DMS153 (cell line): Measurements from ENCODE around the gene MAP3K4.

Experiments used
- DNase-seq: peaks from one replicate; lab custom pipeline; 2025; lab: John Stamatoyannopoulos, UW

The MAP3K4 gene

DNA sequence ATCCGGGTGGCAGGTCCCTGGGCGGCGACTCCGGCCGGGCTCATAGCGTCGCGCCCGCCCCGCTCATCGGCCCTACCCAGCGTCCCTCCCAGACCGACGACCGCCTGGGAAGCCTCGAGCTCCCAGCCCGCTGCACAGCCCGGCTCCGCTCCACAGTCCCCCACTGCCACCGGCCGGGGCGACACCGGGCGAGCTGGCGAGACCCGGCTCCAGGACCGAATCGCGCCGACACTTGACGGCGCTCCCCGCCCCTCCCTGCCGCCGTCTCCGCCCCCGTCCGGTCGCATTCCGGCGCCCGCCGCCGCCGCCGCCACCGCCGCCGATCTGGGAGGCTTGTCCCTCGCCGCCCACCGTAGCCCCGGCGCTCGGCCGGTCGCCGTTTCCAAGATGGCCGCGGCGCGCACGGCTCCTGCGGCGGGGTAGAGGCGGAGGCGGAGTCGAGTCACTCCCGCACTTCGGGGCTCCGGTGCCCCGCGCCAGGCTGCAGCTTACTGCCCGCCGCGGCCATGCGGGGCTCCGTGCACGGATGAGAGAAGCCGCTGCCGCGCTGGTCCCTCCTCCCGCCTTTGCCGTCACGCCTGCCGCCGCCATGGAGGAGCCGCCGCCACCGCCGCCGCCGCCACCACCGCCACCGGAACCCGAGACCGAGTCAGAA is at the start of gene MAP3K4:
TSS of gene MAP3K4 (plus strand) at position 364 of the 655 bp plus-strand sequence. CDS start at position 527, 163 bp downstream.
- DNase-seq, result peak; percentile 32

GRCh38 chr6:160943997-160944396 is 47.6 kb upstream of the MAP3K4 start:
- DNase-seq, result no peak

- no peak for DNase-seq
These were observed 45.9 kb upstream of the MAP3K4 start for GRCh38 chr6:160945516-160946177.

- DNase-seq, result no peak
These were observed 42.0 kb upstream of the MAP3K4 start for GRCh38 chr6:160949531-160949930.

- peak; percentile 15 for DNase-seq
These were observed 41.1 kb upstream of the MAP3K4 start for GRCh38 chr6:160950507-160950906.

DNA sequence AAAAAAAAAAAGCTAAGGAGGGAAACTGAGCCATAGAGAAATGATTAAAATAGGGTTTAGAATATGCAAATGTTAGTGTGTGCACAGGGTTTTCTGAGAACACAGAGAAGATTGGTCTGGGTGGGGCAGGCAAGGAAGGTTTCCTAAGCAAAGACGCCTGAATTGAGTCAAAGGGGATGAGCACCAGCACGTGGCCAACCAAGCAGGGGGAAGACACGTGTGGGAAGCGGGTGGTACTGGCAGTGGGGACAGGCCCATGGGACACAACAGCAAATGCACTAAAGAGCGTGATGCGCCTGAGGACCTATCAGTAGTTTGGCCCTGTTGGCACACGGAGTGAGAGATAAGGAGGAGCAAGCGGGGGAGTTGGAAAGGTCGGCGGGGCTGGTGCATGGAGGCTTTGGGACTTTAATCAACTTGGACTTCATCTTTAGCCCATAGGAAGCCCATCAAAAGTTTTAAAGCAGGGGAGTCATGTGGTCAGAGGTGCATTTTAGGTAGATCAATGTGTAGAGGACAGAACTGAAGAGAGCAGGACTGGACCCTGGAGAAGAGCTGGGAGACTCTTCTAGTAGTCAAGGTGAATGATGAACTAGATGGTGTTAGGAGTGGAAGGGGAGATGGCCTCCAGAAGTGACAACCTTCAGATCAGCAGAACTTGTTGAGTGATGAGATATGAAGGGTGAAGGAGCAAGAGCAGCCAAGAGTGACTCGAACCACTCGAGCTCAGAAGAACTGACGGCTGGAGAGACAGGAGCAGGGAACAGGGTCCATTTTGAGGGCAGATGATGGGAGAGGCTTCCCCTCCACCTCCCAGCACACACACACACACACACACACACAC is 40.2 kb upstream of the MAP3K4 start:
- no peak for DNase-seq

- DNase-seq, result no peak
These were observed 38.8 kb upstream of the MAP3K4 start for GRCh38 chr6:160952633-160953281.

DNA sequence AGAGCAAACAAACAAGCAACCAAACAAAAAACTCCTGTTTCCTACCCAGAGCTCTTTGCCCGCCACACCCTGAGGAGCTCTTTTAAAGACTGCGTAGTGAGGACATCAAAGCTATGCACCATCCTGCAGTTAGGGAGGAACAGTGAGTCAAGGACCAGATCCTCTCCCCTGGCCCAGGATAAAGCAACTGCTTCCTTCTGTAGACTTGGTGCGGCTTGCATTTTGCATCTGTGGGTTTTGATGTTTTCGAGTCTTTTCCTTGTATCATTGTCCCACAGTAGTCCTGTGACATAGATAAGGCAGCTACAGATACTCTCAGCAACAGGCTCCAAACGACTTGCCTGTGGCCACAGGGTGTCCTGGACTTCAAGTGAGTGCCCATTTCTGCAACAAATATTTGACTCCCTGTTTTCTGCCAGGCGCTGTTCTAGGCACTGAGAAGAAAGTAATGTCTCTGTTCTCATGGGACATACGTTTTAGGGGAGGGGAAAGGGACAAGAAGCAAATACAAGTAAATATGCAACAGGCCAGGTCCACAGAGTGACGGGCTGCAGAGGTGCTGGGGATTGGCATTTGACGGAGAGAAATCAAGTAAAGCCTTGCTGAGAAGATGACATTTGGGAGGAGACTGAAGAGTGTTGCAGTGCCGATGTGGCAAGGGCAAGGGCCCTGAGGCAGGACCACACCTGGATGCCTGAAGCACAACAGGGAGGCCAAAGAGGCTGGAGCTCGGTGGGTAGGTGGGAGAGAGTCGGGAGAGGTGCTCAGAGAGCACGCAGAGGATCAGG is 35.9 kb upstream of the MAP3K4 start:
- no peak for DNase-seq

- no peak for DNase-seq
These were observed 35.1 kb upstream of the MAP3K4 start for GRCh38 chr6:160956300-160957035.

- no peak for DNase-seq
These were observed 31.7 kb upstream of the MAP3K4 start for GRCh38 chr6:160959726-160960435.

DNA sequence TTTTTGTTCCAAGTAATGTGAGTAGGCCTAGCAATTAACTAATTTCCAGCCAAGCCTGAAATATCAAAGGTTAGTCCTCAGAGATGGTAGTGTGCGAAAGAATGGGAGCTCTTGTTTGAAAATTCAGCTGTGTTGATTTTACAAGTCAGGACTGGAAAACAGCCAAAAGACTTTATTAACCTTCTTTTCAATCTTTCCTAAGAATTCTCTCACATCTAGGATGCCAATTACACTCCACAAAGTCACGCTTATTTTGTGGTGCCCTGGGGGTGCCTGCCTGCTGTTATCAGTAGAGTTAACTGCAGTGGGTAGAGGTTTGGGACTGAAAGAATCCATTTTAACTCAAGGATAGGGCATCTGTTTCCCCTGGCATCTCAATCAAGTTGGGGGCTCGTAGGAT is 30.7 kb upstream of the MAP3K4 start:
- DNase-seq, result no peak

DNA sequence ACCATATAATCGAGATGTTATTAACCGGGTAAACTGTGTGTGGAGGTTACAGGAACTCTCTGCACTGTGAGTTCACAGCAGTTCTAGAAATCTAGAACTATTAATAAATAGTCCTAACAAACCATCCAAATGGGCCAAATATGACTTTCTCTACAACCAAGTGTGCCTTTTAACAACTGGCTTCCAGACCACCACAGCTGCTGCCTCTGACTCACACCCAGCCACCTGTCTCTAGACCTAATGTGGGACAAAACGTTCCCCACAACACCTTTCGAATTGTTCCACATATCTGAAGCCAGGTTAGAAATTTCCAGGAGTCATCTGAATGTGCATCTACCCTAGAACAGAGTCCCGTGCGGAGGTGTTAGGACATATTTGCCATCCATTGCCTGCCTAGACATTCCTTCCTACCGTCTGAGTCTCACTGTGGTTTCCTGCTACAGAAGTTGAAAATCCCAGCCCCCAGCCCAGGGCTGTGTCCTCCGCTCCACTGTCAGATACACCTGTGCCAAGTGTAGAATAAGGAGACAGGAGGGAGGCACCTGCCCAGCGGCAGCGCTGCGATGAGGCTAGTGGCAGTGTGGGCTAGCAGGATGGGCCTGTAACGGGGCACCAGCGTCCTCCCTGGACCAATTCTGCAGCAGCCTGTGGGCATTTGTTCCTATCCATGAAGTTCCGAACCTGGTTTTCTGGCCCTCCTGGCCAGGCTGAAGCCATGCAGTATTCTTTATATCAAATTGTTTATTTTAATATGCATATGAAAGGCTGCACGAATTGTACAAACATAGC is 28.5 kb upstream of the MAP3K4 start:
- DNase-seq, result no peak

DNA sequence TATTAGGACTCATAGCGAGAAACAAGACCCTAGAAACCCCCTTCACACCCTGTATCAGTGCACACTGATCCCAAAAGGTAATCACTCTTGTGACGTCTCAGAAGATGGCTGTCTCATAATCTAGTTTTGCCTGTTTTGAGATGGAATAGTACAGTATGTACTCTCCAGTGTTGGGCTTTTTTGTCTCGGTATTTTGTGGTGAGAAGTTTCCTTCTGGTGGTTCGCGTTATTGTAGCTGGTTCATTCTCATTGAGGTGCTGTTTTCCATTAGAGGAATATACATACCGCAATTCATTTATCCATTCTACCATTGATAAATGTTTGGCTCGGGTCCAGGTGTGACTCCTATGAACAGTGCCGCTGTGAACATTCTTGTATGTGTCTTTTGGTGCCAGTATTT is 27.9 kb upstream of the MAP3K4 start:
- DNase-seq, result no peak

GRCh38 chr6:160965893-160966292 is 25.7 kb upstream of the MAP3K4 start:
- no peak for DNase-seq

DNA sequence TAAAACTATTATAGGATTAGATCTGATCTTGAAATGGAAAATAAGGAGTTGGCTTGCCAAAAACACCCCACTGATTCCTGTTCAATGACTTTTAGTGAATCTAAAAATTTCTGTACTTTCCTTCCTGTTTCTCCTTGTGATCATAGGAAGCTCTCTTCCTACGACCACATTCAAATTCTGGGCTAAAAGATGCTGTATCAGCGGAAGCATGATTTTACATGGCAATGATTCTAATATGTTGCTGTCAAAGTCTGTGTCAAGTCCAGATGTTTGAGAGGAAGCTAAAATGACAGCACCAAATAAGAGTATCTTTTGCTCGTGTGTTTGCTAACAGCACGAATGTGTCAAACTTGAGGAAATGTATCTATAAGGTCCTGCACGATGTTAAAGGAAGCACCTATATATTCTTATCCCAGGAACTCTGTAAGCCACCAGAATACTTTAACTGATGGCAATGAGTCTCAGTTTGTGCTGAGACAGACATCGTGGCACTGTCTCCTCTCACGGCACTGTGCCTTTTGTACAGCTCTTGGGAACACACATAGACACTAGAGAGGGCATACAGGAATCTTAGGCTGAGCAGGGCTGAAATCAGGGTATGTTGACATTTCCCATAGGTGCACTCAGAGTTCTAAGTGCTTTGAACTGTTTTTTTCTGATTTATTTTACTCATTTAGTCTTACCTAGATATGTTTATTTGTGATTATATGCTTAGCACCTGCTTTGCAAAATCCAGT is 24.9 kb upstream of the MAP3K4 start:
- no peak for DNase-seq

GRCh38 chr6:160967351-160967750 is 24.2 kb upstream of the MAP3K4 start:
- no peak for DNase-seq

DNA sequence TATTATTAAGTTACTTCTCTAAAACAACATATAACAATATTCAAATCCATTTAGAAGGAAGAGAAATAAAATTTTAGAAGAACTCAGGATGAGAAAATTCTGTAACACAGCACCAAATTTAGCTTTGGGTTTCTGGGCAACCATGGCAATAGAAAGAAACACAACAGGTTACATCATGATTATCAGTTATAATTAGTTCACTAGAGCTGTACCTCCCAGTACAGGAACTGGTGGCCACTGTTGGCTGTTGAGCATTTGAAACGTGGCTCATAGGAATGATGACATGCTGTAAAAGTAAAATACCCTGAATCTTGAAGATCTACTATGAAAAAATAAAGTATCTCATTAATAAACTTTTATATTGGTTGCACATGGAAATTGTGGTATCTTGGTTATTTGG is 23.7 kb upstream of the MAP3K4 start:
- no peak for DNase-seq

DNA sequence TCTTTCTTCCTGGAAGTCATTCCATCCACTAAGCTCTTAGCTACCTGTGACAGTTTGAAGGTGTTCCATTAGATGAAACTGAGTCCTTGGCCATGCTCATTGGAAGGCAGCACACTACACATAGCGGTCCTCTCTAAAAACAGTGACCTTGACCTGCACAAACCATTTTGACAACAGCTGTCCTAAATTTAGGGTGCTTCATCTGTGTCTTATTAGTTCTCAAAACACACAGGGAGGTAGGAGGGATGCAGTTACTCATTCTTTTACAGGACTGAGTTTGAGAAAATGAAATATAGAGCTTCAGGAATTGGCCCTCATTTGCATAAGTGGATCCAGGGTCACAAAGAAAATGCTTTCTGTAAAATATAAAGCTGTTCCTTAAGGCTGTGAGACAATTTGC is 20.4 kb upstream of the MAP3K4 start:
- no peak for DNase-seq

GRCh38 chr6:160972111-160972510 is 19.5 kb upstream of the MAP3K4 start:
- no peak for DNase-seq
